ENCODE results near the gene LETM1. TPM values are rescaled to one million over a fixed set of nuclear protein-coding genes. Genes with fewer than 3 reads are reported as not detected.
A peak's percentile ranks its signal among the peaks of the same experiment; 100 is the strongest.

LETM1 gene
- total RNA-seq, 1 donor from 2014 or later: 46.1 TPM

- H3K27me3 Mint-ChIP-seq: peaks cover under 1% of the 10 kb centered on the region
- H3K4me1 Mint-ChIP-seq (ENCODE audit: low read depth): peaks cover 8% of the 10 kb centered on the region
- DNase-seq (ENCODE audit: low spot score, unreplicated experiment): no peak
- no peak overlapping the region for H3K27ac Mint-ChIP-seq
- no peaks in the 10 kb centered on the region for H3K36me3 Mint-ChIP-seq (ENCODE audit: insufficient read depth)
- no peak for TF ChIP-seq CTCF (IDR thresholded peaks at IDR 0.05; ENCODE audit: unreplicated experiment)
- no peak overlapping the region for H3K4me3 Mint-ChIP-seq (ENCODE audit: low read depth)
- H3K9me3 Mint-ChIP-seq (ENCODE audit: low read depth): no peaks in the 10 kb centered on the region
These were observed 71.0 kb downstream of the LETM1 start for GRCh38 chr4:1784789-1785591.

- no peak for DNase-seq (ENCODE audit: low spot score, unreplicated experiment)
- peaks cover 8% of the 10 kb centered on the region for H3K4me1 Mint-ChIP-seq (ENCODE audit: low read depth)
These were observed 71.6 kb downstream of the LETM1 start for GRCh38 chr4:1784395-1784788.

GRCh38 chr4:1783970-1784369 lies 72.0 kb downstream of the LETM1 start:
- Mint-ChIP-seq H3K27ac (no peak overlapping the region), H3K4me3 (ENCODE audit: low read depth) (no peak overlapping the region)
- TF ChIP-seq CTCF (IDR thresholded peaks at IDR 0.05; ENCODE audit: unreplicated experiment): no peak

More at GRCh38 chr4:1784395-1784788, 71.6 kb downstream of the LETM1 start:
- Mint-ChIP-seq H3K36me3 (ENCODE audit: insufficient read depth) (no peaks in the 10 kb centered on the region), H3K27me3 (no peaks in the 10 kb centered on the region), H3K27ac (no peak overlapping the region), H3K9me3 (ENCODE audit: low read depth) (no peaks in the 10 kb centered on the region), H3K4me3 (ENCODE audit: low read depth) (no peak overlapping the region)
- no peak for TF ChIP-seq CTCF (IDR thresholded peaks at IDR 0.05; ENCODE audit: unreplicated experiment)

GRCh38 chr4:1783015-1783414 lies 72.9 kb downstream of the LETM1 start:
- no peak overlapping the region for H3K4me3 Mint-ChIP-seq (ENCODE audit: low read depth)
- no peaks in the 10 kb centered on the region for H3K36me3 Mint-ChIP-seq (ENCODE audit: insufficient read depth)
- H3K27ac Mint-ChIP-seq: no peak overlapping the region
- H3K27me3 Mint-ChIP-seq: no peaks in the 10 kb centered on the region
- no peak for TF ChIP-seq CTCF (IDR thresholded peaks at IDR 0.05; ENCODE audit: unreplicated experiment)
- DNase-seq (ENCODE audit: low spot score, unreplicated experiment): no peak
- peaks cover 12% of the 10 kb centered on the region for H3K4me1 Mint-ChIP-seq (ENCODE audit: low read depth)
- no peaks in the 10 kb centered on the region for H3K9me3 Mint-ChIP-seq (ENCODE audit: low read depth)

More at GRCh38 chr4:1783970-1784369, 72.0 kb downstream of the LETM1 start:
- Mint-ChIP-seq H3K4me1 (ENCODE audit: low read depth) (peaks cover 9% of the 10 kb centered on the region), H3K27me3 (no peaks in the 10 kb centered on the region), H3K36me3 (ENCODE audit: insufficient read depth) (no peaks in the 10 kb centered on the region), H3K9me3 (ENCODE audit: low read depth) (no peaks in the 10 kb centered on the region)
- DNase-seq (ENCODE audit: low spot score, unreplicated experiment): no peak

GRCh38 chr4:1780435-1780834 lies 75.5 kb downstream of the LETM1 start:
- no peaks in the 10 kb centered on the region for H3K27me3 Mint-ChIP-seq
- H3K27ac Mint-ChIP-seq: peak overlapping the region; percentile 91
- H3K36me3 Mint-ChIP-seq (ENCODE audit: insufficient read depth): no peaks in the 10 kb centered on the region
- TF ChIP-seq CTCF (IDR thresholded peaks at IDR 0.05; ENCODE audit: unreplicated experiment): no peak
- DNase-seq (ENCODE audit: low spot score, unreplicated experiment): no peak
- H3K9me3 Mint-ChIP-seq (ENCODE audit: low read depth): no peaks in the 10 kb centered on the region
- H3K4me3 Mint-ChIP-seq (ENCODE audit: low read depth): no peak overlapping the region
- H3K4me1 Mint-ChIP-seq (ENCODE audit: low read depth): peaks cover 26% of the 10 kb centered on the region

All from progenitor cell of endocrine pancreas (in vitro differentiated cells).